HG03520 (cell line): Measurements from ENCODE around the gene ENDOU.
"Not testable (repeated sequence)": the region's sequence is repeated elsewhere in the genome, so short reads cannot be mapped to it uniquely, and the experiment has no call there.

ENCODE experiments used
- ATAC-seq: cut with Tn5 transposase; IDR thresholded peaks from one replicate; pipeline ENCODE4 v1.9.1; 2021; ENCODE audit warnings: mild to moderate bottlenecking, moderate library complexity; ENCODE audit not compliant: unreplicated experiment

Gene ENDOU

DNA sequence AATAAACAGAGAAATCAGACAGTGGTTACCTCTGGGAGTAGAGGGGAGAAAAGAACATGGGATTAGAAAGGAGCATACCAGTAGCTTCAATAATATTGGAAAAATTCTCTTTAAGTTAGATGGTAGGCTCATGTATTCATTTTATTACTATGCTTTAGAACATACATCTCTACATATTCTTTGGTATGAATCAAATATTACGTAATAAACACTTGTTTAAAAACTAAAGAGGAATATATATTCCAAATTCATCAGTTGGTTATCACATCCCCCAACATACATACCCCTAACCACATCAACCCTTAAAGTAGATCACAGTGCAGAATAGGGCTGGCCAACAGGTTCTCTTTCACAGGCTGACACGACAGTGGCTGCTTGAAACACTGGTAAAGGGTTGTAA, 25.0 kb downstream of the ENDOU start:
- ATAC-seq: no peak

DNA sequence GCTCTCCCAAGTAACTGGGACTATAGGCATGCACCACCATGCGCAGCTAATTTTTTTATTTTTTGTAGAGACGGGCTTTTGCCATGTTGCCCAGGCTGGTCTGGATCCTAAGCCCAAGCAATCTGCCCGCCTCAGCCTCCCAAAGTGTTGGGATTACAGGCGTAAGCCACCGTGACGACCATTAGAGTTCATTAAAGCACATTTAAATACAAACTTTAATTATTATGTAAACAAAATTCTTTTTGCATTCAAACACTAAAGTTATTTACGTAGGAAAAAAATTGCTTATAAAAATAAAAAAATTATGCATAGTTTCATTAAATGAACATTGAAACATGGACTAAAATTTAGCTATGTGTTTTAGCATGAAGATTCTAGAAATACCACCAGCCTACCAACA, 26.7 kb downstream of the ENDOU start:
- no peak for ATAC-seq

DNA sequence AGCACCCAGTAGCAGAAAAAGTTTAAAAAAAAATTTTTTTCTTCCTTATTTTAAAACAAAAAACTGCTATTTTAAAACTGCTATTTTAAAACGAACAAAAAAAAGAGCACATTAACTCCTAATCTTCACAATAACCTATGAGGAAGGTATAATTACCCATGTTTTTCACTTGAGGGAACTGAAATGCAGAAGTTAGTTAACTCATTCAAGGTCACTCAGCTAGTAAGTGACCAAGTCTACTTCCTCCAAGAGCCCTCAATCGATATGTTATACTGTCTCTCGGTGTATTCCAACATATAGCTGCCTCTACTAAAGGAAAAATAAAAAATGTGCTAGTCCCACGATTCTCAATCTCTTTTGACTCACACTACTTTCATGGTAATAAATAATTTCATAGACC, 27.2 kb downstream of the ENDOU start:
- no peak for ATAC-seq

DNA sequence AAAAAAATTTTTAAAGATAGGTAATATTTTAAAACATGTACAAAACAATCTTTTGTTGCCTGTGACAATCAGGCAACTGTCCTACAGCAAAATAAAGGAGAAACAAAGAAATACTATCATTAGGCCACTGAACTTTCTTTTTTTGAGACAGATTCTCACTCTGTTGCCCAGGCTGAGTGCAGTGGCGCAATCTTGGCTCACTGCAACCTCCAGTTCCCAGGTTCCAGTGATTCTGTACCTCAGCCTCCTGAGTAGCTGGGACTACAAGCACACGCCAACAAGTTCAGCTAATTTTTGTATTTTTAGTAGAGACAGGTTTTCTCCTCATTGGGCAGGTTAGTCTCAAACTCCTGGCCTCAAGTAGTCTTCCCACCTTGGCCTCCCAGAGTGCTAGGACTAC, 36.1 kb downstream of the ENDOU start:
- no peak for ATAC-seq

DNA sequence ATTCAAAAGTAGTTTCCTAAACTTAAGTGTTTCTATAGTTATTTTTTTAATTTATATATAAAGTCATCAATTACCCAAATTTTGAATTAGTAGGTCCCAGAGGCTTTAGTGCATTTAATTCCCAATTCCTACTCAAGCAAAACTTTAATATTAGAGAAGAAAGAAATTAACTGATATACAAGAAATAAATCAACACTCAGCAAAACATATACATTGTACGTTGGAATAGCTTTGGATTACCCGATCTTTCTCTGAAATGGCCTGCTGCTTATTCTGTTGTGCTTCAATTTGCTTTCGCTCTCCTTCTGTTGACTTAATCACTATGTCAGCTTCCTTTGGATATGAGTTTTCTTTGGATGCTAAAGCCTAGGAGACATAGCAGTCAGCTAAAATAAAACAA, 37.7 kb downstream of the ENDOU start:
- ATAC-seq: no peak

DNA sequence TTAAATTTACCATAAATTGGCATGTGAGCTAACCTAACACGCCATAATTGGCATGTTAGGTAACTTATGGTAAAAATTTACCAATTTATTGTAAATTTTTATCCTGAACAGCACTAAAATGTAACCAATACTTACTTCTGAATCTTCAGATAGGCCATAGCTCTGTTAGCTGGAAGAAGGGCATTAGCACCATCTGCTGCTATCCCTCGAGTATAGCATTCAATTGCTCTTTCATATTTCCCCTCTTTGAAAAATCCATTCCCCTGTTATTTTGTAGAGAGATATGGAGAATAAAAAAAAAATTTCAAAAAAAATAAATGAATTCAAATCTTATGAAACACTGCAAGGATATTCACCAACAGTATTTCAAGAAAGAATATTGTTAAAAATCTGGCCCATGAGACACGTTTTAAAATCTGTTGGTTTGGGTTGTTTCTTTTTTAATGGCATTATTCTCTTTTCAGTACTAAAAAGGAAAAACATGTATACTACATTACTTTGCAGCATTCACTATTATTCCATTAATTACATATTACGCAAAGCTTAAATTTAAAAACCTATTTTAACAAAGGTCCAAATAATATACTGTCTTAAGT, 38.5 kb downstream of the ENDOU start:
- no peak for ATAC-seq

DNA sequence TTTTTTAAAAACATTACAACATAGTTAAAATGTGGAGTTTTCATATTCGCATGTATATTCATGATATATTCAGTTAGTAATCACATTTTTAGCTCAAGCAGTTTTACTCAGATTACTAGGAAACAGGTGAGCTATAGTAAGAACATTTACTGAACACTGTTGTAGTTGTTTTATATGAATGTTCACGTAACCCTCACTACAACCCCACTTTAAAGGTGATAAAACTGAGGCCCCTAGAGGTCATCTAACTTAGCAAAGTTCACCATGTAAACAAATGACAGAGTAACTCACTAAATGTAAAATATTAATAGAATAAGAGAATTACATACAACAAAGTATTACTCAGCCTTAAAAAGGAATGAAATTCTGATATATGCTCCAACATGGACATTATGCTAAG, 45.5 kb downstream of the ENDOU start:
- no peak for ATAC-seq

DNA sequence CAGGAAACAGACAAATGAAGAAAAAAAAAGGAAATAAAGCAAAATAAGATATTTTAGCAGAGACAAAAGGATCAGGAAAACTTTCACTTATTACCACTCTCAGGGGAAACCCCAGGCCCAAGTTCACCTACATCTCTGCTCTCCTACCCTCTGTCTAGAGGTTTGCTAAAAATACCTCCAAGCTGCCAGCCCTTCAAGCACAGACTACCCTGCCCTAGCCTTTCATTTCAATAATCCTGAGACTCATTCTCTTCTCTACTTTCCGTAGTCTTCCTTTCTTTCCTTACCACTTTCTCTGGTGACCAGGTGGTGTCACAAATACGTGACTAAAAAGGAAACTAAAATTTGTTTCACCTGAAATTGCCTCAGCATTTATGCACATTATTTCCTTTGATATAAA, 53.2 kb downstream of the ENDOU start:
- ATAC-seq: no peak

DNA sequence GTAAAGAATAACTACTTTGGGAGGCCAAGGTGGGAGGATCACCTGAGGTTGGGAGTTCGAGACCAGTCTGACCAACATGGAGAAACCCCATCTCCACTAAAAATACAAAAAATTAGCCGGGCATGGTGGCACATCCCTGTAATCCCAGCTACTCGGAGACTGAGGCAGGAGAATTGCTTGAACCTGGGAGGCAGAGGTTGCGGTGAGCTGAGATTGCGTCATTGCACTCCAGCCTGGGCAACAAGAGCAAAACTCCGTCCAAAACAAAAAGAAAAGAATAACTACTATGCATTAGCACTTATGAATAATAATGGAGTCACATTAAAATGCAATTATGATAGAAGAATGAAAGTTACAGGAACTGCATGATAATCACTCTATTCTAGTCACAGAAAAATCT, 57.4 kb downstream of the ENDOU start:
- not testable (repeated sequence) for ATAC-seq
